Mucosa of descending colon (tissue), 3 donors: ENCODE results near the gene F2R. TPM values are rescaled to one million over a fixed set of nuclear protein-coding genes. Genes with fewer than 3 reads are reported as not detected.

ENCODE experiments used
- ATAC-seq: fragments of 200-7000 bp; cut with Tn5 transposase; one replicate; pipeline ENCODE4 v1.9.1; 2020; ENCODE audit warnings: mild to moderate bottlenecking, moderate library complexity
- DNase-seq, 3 donors: peaks; one replicate each; pipeline ENCODE4 v3.0.0-alpha.2; 2020
- H3K36me3 ChIP-seq: fragments of 200-600 bp; one replicate; pipeline ENCODE4 v1.8.0; 2021; ENCODE audit warnings: low read depth, mild to moderate bottlenecking
- H3K4me1 ChIP-seq: fragments of 200-600 bp; one replicate; pipeline ENCODE4 v1.8.0; 2021; ENCODE audit warnings: low read depth, mild to moderate bottlenecking
- H3K4me3 ChIP-seq: fragments of 200-600 bp; one replicate; pipeline ENCODE4 v1.8.0; 2021; ENCODE audit warnings: mild to moderate bottlenecking
- H3K9me3 ChIP-seq: fragments of 200-600 bp; one replicate; pipeline ENCODE4 v1.8.0; 2021; ENCODE audit warnings: mild to moderate bottlenecking
- intact Hi-C, 2 donors: fragments of 100-400 bp; cut with DNase I in 1 of 2; cut with micrococcal nuclease in 1 of 2; formaldehyde crosslinking; loops; one replicate each; pipeline versions ENCODE4 v1.11.0 to v1.11.1; 2022; cut with DNase I, micrococcal nuclease
- total RNA-seq, 3 donors: library from RNA; stranded (reverse); fragmentation: NEBNext Ultra II Directional in 2 of 3; extraction: Animal tissue kit (Norgen Biotek cat#: 25700) in 2 of 3; gene quantifications; one replicate each; pipeline versions ENCODE4 v1.2.1 to v1.2.4, GENCODE V29; 2021 to 2023
- TF ChIP-seq, protein P1 (sequence below): fragments of 200-600 bp; IDR thresholded peaks from one replicate; pipeline ENCODE4 v1.8.0; 2022; ENCODE audit warnings: antibody characterized with exemption, mild to moderate bottlenecking
- donor health status: DM: no; HTN: no; CAD: no; lungs with moderate emphysema.
- donor health status: DM: no; HTN: no; CAD: no.
- donor health status: DM: no; HTN: yes; CAD: no.

F2R gene
- total RNA-seq, 3 donors from 2014 or later, result 3.1 to 6.5 (median 4.6) TPM

DNA sequence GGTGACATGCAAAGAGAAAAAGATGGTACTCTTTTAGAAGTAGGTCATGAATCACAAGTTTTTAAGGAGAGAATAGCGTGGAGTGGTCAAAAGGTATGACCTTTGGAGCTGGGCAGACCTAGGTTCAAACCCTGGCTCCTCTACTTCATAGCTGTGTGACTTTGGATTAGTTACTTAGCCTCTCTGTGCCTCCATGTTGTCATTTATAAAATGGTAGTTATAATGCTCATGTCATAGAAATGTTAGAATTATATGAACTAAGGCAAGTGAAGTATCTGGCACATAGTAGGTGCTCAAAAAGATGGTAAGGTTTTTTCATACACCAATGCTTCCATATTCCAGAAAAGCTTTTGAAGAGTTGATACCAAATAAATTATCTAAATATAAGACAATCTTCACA is 7.3 kb downstream of the F2R start:
- Histone ChIP-seq H3K36me3 (no peaks in the 10 kb centered on the region), H3K4me3 (no peak overlapping the region), H3K4me1 (no peaks in the 10 kb centered on the region), H3K9me3 (no peaks in the 10 kb centered on the region)
- ATAC-seq, result no peak
- no peak for DNase-seq
- TF ChIP-seq, protein P1, sequence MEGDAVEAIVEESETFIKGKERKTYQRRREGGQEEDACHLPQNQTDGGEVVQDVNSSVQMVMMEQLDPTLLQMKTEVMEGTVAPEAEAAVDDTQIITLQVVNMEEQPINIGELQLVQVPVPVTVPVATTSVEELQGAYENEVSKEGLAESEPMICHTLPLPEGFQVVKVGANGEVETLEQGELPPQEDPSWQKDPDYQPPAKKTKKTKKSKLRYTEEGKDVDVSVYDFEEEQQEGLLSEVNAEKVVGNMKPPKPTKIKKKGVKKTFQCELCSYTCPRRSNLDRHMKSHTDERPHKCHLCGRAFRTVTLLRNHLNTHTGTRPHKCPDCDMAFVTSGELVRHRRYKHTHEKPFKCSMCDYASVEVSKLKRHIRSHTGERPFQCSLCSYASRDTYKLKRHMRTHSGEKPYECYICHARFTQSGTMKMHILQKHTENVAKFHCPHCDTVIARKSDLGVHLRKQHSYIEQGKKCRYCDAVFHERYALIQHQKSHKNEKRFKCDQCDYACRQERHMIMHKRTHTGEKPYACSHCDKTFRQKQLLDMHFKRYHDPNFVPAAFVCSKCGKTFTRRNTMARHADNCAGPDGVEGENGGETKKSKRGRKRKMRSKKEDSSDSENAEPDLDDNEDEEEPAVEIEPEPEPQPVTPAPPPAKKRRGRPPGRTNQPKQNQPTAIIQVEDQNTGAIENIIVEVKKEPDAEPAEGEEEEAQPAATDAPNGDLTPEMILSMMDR, result no peak
- intact Hi-C loops, result no loop called here

DNA sequence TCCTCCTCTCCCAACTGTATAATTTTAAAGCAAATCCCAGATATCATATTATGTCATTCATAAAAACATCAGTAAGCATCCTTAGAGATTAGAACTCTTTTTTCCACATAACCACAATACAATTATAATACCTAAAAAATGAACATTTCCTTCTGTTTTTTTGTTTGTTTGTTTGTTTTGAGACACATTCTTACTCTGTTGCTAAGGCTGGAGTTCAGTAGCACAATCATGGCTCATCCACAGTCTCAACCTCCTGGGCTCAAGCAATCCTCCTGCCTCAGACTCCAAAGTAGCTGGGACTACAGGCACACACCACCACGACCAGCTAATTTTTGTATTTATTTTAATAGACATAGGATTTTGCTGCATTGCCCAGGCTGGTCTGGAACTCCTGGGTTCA is 8.0 kb downstream of the F2R start:
- Histone ChIP-seq H3K4me3 (no peak overlapping the region), H3K36me3 (no peaks in the 10 kb centered on the region), H3K9me3 (no peaks in the 10 kb centered on the region), H3K4me1 (no peaks in the 10 kb centered on the region)
- intact Hi-C loops, result no loop called here
- TF ChIP-seq, protein P1, result no peak
- ATAC-seq (no peak), DNase-seq (no peak)

GRCh38 chr5:76724871-76725270 is 8.9 kb downstream of the F2R start:
- no peak overlapping the region for H3K4me3 ChIP-seq
- H3K4me1 ChIP-seq, result no peaks in the 10 kb centered on the region
- TF ChIP-seq, protein P1, result no peak
- no peak for DNase-seq
- intact Hi-C loops, result no loop called here
- peaks cover 9% of the 10 kb centered on the region for H3K9me3 ChIP-seq
- H3K36me3 ChIP-seq, result no peaks in the 10 kb centered on the region
- ATAC-seq, result no peak

- no peak for DNase-seq
- Histone ChIP-seq H3K4me3 (no peak overlapping the region), H3K4me1 (no peaks in the 10 kb centered on the region), H3K9me3 (peaks cover 16% of the 10 kb centered on the region), H3K36me3 (no peaks in the 10 kb centered on the region)
- ATAC-seq, result no peak
- intact Hi-C loops, result no loop called here
- TF ChIP-seq, protein P1, result no peak
These were observed 13.0 kb downstream of the F2R start for GRCh38 chr5:76728965-76729364.

GRCh38 chr5:76729373-76730290 is 13.7 kb downstream of the F2R start:
- H3K9me3 ChIP-seq, result peaks cover 16% of the 10 kb centered on the region
- no peak overlapping the region for H3K4me3 ChIP-seq
- no peaks in the 10 kb centered on the region for H3K36me3 ChIP-seq
- TF ChIP-seq, protein P1, result no peak
- no peak for DNase-seq
- no peaks in the 10 kb centered on the region for H3K4me1 ChIP-seq
- intact Hi-C loops, result no loop called here
- ATAC-seq, result peak; percentile 65
